Activated naive CD4-positive, alpha-beta T cell treated with anti-CD3 and anti-CD28 coated beads, Interleukin-2, amount 50 U/mL, for 72 hours (primary cell): ENCODE data around the gene DUSP23. TPM values are rescaled to one million over a fixed set of nuclear protein-coding genes. Genes with fewer than 3 reads are reported as not detected.
A peak's percentile ranks its signal among the peaks of the same experiment; 100 is the strongest.

Experiments
- ATAC-seq, 2 donors: fragments of 150-1000 bp; cut with Tn5 transposase; 2 replicates each; pipeline ENCODE4 v1.10.0; 2021; ENCODE audit warnings: mild to moderate bottlenecking in 2 of 2, moderate library complexity in 2 of 2
- DNase-seq, 2 donors: peaks; one replicate each; pipeline ENCODE4 v3.0.0; 2021 to 2022; ENCODE audit warnings: low spot score in 2 of 2
- H3K27ac Mint-ChIP-seq, 2 donors: one replicate each; pipeline ENCODE4 v1.8.0; 2022; ENCODE audit warnings: mild to moderate bottlenecking in 2 of 2, mixed read lengths in 2 of 2
- H3K36me3 Mint-ChIP-seq, 2 donors: one replicate each; pipeline ENCODE4 v1.8.0; 2022; ENCODE audit warnings: mixed read lengths in 2 of 2
- H3K9me3 Mint-ChIP-seq, 2 donors: one replicate each; pipeline ENCODE4 v1.8.0; 2022; ENCODE audit warnings: mixed read lengths in 2 of 2
- total RNA-seq, 2 donors: library from RNA; stranded (reverse); gene quantifications; one replicate each; pipeline ENCODE4 v1.2.3, GENCODE V29; 2022

Gene DUSP23
- total RNA-seq, 2 donors from 2014 or later, result 16.8 to 24.4 TPM

GRCh38 chr1:159775716-159776115, 5.0 kb upstream of the DUSP23 start:
- Mint-ChIP-seq H3K36me3 (no peaks in the 10 kb centered on the region), H3K27ac (no peak overlapping the region), H3K9me3 (no peaks in the 10 kb centered on the region)
- ATAC-seq (no peak), DNase-seq (no peak)

GRCh38 chr1:159778266-159778665, 2.5 kb upstream of the DUSP23 start:
- ATAC-seq (no peak), DNase-seq (no peak)
- Mint-ChIP-seq H3K9me3 (no peaks in the 10 kb centered on the region), H3K36me3 (no peaks in the 10 kb centered on the region), H3K27ac (no peak overlapping the region)

- Mint-ChIP-seq H3K27ac (peak overlapping the region in 1 of 2 donors; percentile 67), H3K36me3 (no peaks in the 10 kb centered on the region), H3K9me3 (no peaks in the 10 kb centered on the region)
- no peak for DNase-seq
- ATAC-seq, result no peak
Observed at GRCh38 chr1:159779403-159779851, 1.3 kb upstream of the DUSP23 start.

- ATAC-seq (no peak), DNase-seq (no peak)
- Mint-ChIP-seq H3K9me3 (no peaks in the 10 kb centered on the region), H3K27ac (no peak overlapping the region), H3K36me3 (no peaks in the 10 kb centered on the region)
Observed at GRCh38 chr1:159781992-159782391, 1.2 kb downstream of the DUSP23 start.

- DNase-seq (no peak), ATAC-seq (no peak)
- Mint-ChIP-seq H3K36me3 (no peaks in the 10 kb centered on the region), H3K9me3 (no peaks in the 10 kb centered on the region), H3K27ac (no peak overlapping the region)
Observed at GRCh38 chr1:159783724-159784123, 3.0 kb downstream of the DUSP23 start.

- H3K9me3 Mint-ChIP-seq, result no peaks in the 10 kb centered on the region
- DNase-seq, result no peak
- no peaks in the 10 kb centered on the region for H3K36me3 Mint-ChIP-seq
- ATAC-seq, result no peak
- no peak overlapping the region for H3K27ac Mint-ChIP-seq
Observed at GRCh38 chr1:159786465-159786864, 5.7 kb downstream of the DUSP23 start.

GRCh38 chr1:159786966-159787365, 6.2 kb downstream of the DUSP23 start:
- DNase-seq (no peak), ATAC-seq (no peak)
- no peaks in the 10 kb centered on the region for H3K36me3 Mint-ChIP-seq
- H3K27ac Mint-ChIP-seq, result no peak overlapping the region
- no peaks in the 10 kb centered on the region for H3K9me3 Mint-ChIP-seq

- H3K27ac Mint-ChIP-seq, result no peak overlapping the region
- no peak for DNase-seq
- H3K9me3 Mint-ChIP-seq, result no peaks in the 10 kb centered on the region
- H3K36me3 Mint-ChIP-seq, result no peaks in the 10 kb centered on the region
- ATAC-seq, result peak; percentile 24 to 38
Observed at GRCh38 chr1:159790237-159790917, 9.6 kb downstream of the DUSP23 start.

- Mint-ChIP-seq H3K27ac (no peak overlapping the region), H3K36me3 (no peaks in the 10 kb centered on the region)
- no peak for ATAC-seq
Observed at GRCh38 chr1:159791031-159791430, 10.3 kb downstream of the DUSP23 start.

GRCh38 chr1:159791461-159791860, 10.7 kb downstream of the DUSP23 start:
- H3K36me3 Mint-ChIP-seq, result no peaks in the 10 kb centered on the region

More at GRCh38 chr1:159791031-159791430, 10.3 kb downstream of the DUSP23 start:
- DNase-seq, result no peak
- no peaks in the 10 kb centered on the region for H3K9me3 Mint-ChIP-seq

GRCh38 chr1:159795534-159795933, 14.8 kb downstream of the DUSP23 start:
- ATAC-seq (no peak), DNase-seq (no peak)
- H3K27ac Mint-ChIP-seq, result no peak overlapping the region
- H3K36me3 Mint-ChIP-seq, result no peaks in the 10 kb centered on the region
- H3K9me3 Mint-ChIP-seq, result no peaks in the 10 kb centered on the region

More at GRCh38 chr1:159791461-159791860, 10.7 kb downstream of the DUSP23 start:
- no peaks in the 10 kb centered on the region for H3K9me3 Mint-ChIP-seq
- DNase-seq, result no peak
- no peak for ATAC-seq
- no peak overlapping the region for H3K27ac Mint-ChIP-seq

- Mint-ChIP-seq H3K36me3 (no peaks in the 10 kb centered on the region), H3K27ac (no peak overlapping the region), H3K9me3 (no peaks in the 10 kb centered on the region)
- ATAC-seq, result peak; percentile 65 to 71
- peak in 1 of 2 donors; percentile 42 for DNase-seq
Observed at GRCh38 chr1:159798893-159799292, 18.1 kb downstream of the DUSP23 start.

- ATAC-seq (no peak), DNase-seq (no peak)
- Mint-ChIP-seq H3K27ac (peak overlapping the region in 1 of 2 donors; percentile 31), H3K9me3 (no peaks in the 10 kb centered on the region), H3K36me3 (no peaks in the 10 kb centered on the region)
Observed at GRCh38 chr1:159799446-159799985, 18.8 kb downstream of the DUSP23 start.

- H3K27ac Mint-ChIP-seq, result peak overlapping the region in 1 of 2 donors; percentile 31
- no peak for DNase-seq
Observed at GRCh38 chr1:159800177-159800930, 19.6 kb downstream of the DUSP23 start.

GRCh38 chr1:159802111-159802510, 21.3 kb downstream of the DUSP23 start, which contains the start of gene FCRL6:
TSS of gene FCRL6 (plus strand) at chr1:159802360. CDS start at chr1:159802425, 65 bp downstream.
- Mint-ChIP-seq H3K36me3 (no peaks in the 10 kb centered on the region), H3K27ac (no peak within 1 kb of the TSS), H3K9me3 (no peaks in the 10 kb centered on the region)
- DNase-seq, result no peak
- no peak for ATAC-seq

More at GRCh38 chr1:159800177-159800930, 19.6 kb downstream of the DUSP23 start:
- Mint-ChIP-seq H3K36me3 (no peaks in the 10 kb centered on the region), H3K9me3 (no peaks in the 10 kb centered on the region)
- peak; percentile 44 to 57 for ATAC-seq

GRCh38 chr1:159803956-159804689, 23.4 kb downstream of the DUSP23 start:
- Mint-ChIP-seq H3K36me3 (no peaks in the 10 kb centered on the region), H3K27ac (no peak overlapping the region), H3K9me3 (no peaks in the 10 kb centered on the region)
- no peak for DNase-seq
- ATAC-seq, result no peak

GRCh38 chr1:159804924-159805323, 24.2 kb downstream of the DUSP23 start:
- DNase-seq, result no peak
- Mint-ChIP-seq H3K27ac (no peak overlapping the region), H3K9me3 (no peaks in the 10 kb centered on the region), H3K36me3 (no peaks in the 10 kb centered on the region)
- ATAC-seq, result no peak
